GM18870 (cell line): ENCODE data around the gene EIF1AD.
A peak's percentile ranks its signal among the peaks of the same experiment; 100 is the strongest.

ENCODE experiments used
- ATAC-seq: cut with Tn5 transposase; IDR thresholded peaks from one replicate; pipeline ENCODE4 v1.9.1; 2021; ENCODE audit warnings: moderate library complexity; ENCODE audit not compliant: unreplicated experiment

EIF1AD gene

DNA sequence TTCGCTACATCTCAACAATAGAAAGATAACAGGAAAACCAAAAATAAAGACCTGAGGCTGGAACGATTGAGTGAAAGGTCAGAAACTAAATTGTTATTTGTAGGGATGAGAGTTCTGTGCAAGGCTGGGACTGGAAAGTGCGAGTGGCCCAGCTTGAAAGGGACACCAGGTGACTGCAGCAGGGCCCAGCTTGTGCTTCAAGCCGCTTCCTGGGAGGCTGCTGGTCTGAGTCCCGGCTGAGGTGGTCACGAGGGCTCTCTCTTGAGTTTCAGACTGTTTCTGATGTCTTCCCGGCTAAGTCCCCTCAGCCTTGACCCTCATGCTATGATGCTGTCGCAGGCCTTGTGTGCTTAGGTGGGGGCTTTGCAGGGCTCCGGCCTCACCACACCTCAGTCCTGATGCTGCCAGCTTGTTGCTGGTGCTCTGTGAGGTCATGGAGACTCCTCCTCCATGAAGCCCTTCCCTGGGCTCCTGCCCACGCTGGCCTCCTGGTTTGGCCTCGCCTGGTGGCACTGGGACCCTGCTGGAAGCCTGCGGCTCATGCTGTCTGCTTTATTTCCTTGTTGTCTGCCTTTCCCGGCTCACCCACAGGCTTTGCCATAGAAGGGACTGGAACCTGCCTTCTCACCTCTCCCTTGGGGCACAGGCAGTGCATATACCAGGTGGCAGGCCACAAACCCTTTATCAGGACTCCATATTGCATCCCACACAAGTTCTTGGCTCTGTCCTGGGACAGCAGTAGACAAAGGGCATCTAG, 4.4 kb upstream of the EIF1AD start:
- ATAC-seq = no peak

DNA sequence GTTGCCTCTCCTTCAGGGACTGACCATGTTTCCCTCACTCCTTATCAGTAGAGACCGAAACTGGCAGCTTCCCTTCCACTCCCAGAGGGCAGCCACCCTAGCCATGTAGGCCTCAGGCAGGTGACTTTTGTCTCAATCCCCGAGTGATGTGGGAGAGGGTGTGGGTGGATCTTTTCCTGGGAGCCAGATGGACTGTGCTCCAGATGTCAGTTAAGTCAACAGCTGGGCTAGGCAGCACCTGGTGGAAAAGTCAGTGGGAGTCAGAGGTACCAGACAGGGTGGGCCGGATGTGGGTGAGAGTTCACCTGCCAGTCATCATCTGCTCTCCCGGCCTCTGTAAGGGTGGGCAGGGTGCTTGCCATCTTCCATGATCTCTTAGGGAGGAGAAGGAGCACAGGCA, 2.2 kb upstream of the EIF1AD start:
- ATAC-seq = no peak

DNA sequence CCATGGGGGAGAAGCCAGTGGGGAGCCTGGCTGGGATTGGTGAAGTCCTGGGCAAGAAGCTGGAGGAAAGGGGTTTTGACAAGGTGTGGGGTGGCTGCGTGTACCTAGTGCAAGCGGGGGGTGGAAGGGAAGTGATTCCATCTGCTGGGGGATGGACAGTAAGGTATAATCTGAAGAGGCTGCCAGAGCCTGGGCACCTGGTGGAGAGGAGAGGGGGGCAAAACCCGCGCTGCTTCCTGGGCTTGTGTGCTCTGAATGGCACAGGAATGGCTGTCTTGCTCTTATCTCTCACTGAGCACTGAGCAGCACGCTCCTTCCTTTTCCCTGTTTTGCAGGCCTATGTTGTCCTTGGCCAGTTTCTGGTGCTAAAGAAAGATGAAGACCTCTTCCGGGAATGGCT, 1.3 kb upstream of the EIF1AD start:
- no peak for ATAC-seq

DNA sequence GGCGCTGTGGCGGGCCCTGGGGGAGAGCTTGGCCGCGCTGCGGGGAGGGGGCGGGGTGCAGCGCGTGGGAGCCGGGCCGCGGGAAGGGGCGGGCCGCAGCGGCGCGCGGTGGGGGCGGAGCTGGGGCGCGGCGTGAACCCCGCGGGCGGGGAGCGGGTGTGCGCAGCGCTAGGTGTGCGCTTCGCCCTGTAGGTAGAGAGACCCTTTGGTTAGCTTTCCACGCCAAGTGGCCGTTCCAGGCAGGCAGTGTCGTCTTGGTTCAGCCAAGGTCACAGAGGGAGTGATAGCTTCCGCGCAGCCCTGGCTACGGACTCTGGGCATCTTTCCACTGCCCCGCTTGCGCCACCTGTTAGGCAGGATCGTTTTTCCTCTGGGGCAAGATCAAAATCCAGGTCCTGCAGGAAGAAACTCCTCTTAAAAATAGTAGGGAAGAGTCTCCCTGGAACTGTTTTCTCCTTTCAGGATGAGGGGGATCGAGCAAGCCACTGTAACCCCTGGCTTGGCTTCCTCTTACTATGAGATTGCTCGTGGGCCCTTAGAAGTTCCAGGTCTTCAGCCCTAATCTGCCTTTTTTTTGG, 780 bp upstream of the EIF1AD start:
- peak; percentile 2 for ATAC-seq

DNA sequence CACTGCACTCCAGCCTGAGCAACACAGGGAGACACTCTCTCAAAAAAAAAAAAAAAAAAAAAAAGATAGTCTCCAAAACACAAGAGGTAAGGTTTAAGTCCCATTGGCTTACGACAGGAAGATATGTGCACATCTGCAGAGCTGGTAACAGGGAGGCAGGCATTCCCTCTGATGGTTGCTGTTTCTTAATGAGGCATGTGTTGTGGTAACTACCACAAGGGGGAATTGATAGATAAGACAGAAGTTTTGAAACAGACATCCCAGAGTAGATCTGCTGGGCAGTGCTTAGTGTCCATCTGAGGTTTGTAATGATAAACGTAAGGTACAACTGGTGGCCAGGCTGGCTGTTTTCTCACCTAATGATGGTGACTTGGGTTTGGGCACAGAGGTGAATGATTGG, 4.7 kb downstream of the EIF1AD start:
- no peak for ATAC-seq

DNA sequence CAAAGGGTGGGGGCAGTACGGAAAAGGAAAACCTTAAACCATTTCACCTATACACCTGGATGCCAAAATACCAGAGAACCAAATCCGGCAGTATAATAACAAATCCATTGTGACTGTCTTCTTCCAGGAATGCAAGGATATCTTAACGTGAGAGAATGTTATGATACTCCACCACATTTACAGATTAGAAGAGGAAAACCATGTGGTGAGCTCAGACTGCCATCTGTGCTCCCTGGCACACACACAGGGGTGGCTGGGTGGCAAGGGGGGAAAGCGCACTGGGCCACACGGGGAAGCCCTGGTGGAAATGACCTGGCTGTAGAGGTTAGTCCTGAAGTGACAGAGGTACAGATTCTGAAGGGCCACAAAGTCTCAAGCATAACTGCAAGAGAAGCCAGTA, 9.9 kb downstream of the EIF1AD start:
- no peak for ATAC-seq

DNA sequence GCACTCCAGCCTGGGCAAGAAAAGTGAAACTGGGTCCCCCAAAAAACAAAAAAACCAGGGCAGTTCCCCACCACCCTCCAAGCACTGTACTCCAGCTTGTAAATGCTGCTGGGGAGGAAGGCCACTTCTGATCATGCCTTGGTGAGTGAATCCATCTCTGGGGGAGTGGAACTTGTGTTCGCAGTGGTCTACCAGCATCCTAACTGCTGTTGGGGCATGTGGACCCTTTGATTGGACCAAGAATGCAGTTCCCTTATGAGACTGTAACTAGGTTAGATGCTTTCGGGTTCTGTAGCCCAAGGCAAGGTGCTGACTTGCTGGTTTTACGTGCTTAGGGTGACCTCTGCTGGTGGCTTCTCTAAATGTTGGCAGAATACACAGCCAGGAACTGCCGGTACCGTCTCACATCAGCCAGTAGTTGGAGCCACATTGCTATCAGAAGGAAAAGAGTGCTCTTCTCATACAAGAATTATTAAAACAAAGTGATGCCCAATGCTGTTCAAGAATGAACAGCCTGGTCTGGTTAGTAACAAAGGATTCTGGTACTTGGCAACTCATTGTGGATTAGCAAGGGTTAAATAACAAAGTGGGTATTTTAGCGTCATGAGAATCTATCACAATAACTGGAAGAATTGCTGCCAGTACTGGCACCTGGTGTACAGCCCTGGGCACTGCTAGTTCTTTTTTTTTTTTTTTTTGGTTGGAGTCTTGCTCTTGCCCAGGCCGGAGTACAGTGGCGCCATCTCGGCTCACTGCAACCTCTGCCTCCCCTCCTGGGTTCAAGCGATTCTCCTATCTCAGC, 13.0 kb downstream of the EIF1AD start:
- peak; percentile 61 for ATAC-seq

DNA sequence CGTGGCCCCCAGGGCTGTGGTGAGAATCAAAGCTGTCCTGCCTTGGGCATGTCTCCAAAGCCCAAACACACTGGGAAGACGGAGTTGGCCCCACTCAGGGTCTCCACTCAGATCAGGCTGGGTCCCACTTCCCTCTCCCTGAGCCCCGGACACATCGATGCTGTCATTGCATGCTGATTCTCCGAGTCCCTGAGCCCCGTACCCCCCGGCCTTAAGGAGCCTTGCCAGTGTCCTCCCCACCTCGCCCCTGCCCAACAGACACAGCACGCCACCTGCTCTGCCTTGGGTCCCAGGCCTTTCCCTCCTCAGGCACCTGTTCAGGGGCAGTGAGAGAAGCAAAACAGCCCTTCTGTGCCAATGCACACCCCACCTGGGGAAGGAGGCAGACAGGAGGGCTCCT, 14.6 kb downstream of the EIF1AD start:
- no peak for ATAC-seq

DNA sequence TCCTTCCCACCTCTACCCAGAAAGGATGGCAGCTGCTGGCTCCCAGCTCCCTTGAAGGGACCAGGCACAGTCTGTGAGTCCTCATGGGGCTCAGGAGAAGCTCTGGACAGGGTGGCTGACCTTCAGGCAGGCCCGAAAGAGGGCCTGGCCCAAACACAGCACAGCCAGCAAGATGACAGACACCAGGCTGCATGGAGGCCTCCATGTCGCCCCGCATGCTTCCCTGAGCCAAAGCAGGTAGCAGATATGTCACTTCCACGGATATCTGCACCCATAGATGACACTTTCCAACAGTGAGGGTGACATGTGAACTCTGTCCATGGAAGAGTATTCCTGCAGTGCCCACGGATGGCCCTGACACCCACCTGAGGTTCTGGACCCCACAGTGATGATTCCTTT, 18.4 kb downstream of the EIF1AD start:
- no peak for ATAC-seq

DNA sequence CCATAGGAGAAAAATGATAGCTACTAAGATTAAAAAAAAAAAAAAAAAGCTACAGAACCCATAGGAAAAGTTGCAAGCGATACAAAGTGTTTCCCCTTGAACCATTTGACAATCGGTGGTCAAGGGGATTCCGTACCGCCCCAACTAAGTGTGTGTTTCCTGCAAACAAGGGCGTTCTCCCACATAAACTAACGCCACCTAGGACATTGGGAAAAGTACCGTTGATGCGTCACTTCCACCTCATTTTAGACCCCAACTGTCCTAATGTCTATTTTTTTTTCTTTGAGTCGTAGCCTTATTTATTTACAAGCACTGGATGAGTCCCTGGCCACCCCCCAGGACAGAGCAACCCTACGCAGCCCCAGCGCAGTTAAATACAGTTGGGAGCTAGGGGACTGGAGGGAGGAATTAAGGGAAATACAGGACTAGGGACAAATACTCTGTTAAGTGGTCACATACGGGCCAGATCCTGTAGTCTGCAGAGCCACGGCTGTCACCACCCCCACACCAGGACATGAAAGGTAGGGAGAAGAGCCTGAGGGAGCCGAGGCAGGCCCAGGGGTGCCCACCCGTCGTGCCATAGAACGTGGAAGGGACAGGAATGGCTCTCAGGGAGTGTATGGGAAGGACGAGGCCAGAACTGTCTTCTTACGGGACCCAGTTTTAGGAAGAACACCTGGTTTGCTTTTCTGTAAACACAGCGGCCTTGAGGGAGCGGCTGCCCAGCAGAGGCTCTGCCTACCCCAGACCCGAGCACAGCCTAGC, 19.0 kb downstream of the EIF1AD start:
- no peak for ATAC-seq

DNA sequence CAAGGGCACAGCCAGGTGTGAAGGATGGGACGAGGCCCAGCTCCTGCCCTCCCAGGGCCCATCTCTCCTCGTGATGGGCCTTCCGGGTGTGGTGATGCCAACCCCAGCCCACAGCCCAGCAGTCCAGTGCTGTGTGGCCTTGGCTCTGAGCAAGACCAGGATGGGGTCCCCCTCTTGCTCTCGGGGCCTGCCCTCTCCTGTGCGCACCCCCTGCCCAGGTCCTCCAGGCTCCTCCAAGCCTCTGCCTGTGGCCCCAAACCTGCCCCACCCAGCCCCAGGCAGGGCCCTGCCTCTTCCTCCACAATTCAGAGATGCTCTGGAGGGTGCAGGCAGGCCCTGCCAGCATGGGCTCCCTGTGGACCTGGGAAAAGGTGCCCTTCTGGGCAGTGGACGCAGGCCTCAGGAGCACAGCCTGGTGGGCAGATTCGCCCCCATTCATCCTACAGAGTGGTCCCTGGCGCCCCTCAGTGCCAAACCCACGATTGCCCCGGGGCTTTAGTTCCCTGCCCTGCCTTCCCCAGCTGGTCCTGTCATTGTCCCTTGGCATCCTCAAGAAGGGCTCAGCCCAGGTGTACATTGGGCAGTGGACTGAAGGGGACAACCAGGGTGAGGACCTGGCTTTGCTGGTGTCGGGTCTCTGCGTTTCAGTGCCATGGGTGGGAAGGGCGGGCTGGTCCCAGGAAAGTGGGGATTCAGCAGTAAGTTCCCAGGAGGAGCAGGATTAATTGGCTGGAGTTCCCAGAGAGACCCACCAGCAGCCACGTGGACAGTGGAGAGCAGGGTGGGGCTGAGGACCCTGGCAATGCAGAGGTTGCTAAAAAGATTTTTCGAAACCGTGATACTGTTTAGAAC, 19.8 kb downstream of the EIF1AD start:
- no peak for ATAC-seq

DNA sequence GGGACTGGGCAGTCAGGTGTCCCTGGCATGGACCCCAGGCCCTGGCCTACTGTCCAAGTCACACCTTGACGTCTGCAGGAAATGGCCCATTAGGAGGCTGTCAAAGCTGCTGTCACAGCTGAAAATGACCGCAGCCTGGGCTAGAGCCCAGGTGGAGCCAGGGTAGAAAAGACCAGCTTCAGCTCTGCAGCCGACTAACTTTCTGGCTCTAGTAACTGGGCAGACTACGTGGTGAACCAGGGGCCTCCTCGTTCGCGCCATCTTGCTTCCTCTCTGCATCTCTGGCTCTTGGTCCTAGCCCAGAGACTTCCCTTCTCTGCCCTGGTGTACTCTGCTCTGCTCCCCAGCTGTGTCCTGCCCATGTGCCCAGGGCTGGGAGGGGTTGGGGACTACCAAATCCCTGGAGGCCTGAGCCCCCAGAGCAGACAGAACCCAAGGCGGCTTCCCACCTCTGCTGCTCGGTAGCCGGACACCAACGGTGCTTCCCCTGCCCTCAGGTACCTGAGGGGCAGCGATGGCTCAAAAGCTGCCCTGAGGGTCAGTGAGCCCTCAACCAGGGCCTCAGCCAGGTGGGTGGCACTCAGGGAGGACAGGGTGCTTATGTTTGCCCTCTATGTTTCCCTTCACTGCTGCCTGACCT, 20.7 kb downstream of the EIF1AD start:
- no peak for ATAC-seq

DNA sequence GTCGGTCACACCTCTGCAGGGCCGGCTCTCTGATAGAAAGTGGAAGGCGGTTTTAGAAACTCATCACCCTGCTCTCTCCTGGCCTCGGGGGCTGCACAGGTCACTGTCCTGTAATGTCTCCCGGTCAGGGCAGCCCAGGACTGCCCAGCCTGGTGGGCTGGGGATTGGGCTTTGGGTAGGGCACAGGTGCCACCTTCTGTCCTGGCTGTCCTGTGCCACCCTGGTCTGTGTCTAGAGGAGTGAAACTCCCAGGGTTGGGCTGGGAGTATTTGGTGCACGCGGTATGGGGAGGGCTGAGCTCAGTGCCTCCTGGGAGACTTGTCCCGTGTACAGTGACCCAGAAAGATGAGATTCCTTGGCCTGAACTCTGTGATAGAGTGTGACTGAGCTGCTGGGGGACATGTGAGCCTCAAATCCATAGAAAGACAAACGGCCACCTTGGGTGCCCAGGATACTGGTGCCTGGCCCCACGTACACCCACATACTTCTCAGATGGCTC, 22.6 kb downstream of the EIF1AD start:
- no peak for ATAC-seq

DNA sequence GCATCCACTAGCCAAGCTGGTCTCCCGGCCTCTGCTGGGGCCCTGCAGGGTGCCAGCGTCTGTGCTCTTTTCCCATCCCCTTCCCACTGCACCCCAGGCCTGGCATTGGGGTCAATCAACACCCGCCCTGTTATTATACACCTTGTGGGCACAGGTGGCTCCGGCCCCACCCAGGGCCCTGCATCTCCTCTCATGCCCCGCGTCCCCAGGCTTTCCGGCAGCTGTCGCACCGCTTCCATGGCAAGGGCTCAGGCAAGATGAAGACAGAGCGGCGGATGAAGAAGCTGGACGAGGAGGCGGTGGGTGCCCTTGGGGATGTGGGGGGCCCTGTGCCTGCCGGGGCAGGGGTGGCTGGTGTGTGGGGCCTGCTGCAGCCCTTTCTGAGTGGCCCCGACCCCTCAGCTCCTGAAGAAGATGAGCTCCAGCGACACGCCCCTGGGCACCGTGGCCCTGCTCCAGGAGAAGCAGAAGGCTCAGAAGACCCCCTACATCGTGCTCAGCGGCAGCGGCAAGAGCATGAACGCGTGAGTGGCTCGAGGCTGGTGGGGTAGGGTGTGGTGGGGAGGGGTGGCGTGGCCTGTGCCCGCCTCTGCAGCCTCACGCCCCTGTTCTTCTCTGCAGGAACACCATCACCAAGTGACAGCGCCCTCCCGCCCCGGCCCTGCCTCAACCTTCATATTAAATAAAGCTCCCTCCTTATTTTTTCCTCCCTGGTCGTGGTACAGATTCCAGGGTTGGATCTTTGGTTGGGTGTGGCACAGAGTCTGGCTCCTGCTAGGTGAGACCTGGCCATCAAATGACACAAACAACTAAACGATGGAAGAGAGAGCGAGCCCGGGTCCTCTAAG, 23.3 kb downstream of the EIF1AD start:
- no peak for ATAC-seq

DNA sequence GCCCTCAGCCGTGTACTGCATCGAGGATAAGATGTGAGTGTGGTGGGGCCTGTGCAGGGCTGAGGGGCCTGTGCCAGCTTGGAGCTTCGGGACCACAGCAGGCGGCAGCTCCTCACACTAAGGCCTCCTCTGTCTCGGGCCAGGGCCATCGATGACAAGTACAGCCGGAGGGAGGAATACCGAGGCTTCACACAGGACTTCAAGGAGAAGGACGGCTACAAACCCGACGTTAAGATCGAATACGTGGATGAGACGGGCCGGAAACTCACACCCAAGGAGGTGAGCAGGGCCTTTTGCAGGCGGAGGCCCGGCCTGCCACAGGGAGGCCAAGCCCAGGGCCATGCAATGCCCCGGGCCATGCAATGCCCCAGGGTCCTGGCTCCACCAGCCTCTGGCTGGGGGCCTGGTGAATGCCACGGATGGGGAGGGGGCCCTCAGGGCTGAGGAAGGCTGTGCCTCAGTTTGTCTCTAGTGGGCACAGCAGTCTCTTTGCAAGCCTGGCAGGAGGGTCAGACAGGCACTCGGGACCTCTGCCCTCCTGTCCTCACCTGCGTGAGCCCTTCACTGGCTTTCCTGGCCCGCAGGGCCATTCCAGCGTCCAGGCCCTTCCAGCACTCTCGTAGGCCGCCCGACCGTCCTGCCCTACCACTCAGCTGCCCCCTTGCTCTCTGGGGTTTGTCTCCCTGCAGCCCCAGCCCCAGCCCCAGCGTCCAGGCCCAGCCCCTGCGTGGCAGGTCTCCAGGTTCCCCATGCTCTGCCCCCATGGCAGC, 24.2 kb downstream of the EIF1AD start:
- no peak for ATAC-seq

DNA sequence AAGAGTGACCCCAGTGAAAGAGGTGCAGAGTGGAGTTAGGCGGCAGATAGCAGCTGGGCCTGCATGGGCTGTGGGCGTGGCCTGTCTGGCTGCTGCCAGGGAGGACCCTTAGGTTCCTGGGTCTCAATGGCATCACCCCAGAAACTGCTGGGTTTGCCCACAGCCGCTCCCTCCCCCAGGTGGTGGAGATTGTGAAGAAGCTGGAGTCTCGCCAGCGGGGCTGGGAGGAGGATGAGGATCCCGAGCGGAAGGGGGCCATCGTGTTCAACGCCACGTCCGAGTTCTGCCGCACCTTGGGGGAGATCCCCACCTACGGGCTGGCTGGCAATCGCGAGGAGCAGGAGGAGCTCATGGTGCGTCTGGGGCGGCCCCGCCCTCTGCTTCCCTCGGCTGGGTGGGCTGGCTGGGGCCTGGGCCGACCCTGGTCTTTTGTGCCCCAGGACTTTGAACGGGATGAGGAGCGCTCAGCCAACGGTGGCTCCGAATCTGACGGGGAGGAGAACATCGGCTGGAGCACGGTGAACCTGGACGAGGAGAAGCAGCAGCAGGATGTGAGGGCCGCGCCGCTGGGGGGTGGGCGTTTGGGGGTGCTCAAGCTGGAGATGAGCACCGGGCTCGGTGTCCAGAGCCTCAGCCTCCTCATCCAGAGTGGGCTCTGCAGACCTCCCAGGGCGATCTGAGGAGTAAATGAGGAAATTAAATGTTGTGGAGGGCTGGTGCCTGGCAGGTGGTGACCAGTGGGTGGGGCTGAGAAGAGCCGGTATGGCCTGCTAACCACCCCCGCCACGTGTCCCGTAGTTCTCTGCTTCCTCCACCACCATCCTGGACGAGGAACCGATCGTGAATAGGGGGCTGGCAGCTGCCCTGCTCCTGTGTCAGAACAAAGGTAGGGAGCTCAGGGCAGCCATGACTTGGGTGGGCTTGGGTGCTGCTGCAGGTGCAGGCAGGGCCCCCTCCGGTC, 25.5 kb downstream of the EIF1AD start:
- no peak for ATAC-seq

DNA sequence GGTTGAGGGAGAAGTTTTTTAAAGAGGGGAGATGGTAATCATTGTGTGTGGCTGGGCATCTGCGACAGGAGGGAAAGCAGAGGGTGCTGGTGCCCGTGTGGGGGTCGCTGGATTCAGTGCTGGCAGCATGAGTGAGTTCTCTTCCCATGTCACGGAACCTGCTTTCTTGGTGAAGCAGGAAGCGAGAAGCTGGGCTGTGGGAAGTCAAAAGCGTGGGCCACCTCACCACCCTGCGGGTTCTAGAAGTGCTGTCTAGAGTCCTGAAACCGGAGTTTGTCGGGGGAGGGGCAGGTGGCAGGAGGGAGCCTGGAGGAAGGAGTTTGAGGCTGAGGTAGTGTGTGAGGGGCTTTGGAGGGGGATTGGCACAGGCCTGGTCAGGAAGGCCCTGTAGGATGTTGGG, 26.2 kb downstream of the EIF1AD start:
- ATAC-seq = no peak
